ENCODE results near the gene CLCNKB.

DNA sequence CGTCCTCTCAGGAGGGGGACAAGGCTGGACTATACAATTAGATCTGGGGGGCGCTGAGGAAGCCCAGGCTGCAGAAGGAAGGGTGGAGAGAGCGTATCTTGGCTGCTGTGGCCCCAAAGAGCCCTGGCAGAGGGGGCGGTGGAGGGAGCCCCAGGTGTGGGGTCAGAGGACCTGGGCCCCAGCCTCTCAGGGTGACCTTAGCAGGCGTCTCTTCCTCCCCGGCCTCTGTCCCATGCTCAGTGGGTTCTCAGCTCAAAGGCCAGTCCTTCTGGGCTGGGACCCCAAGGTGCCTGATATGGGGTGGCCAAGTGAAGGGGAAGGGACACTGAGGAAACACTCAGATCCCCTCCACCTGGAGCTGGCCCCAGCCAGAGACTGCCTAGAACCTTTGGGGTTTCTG lies 28.0 kb downstream of the CLCNKB start:
- no peak for TF ChIP-seq CTCF (conservative IDR thresholded peaks at IDR 0.05; ENCODE audit: low read depth, low read length)
- TF ChIP-seq USF2 (IDR thresholded peaks at IDR 0.05; ENCODE audit: low read depth, low read length), result no peak
- TF ChIP-seq POLR2A (IDR thresholded peaks at IDR 0.05; ENCODE audit: low read depth, low read length), result no peak
- no peak for TF ChIP-seq RFX5 (IDR thresholded peaks at IDR 0.05; ENCODE audit: low read depth, low read length)
